Measurements from ENCODE around the gene INMT.

The INMT gene

GRCh38 chr7:30754315-30754877 lies 2.5 kb downstream of the INMT start:
- Mint-ChIP-seq H3K9me3 (ENCODE audit: low read depth) (no peaks in the 10 kb centered on the region), H3K4me3 (no peak overlapping the region), H3K4me1 (ENCODE audit: low read depth) (no peaks in the 10 kb centered on the region), H3K27ac (no peak overlapping the region), H3K27me3 (no peaks in the 10 kb centered on the region), H3K36me3 (no peaks in the 10 kb centered on the region)

GRCh38 chr7:30755384-30756154 lies 3.6 kb downstream of the INMT start:
- Mint-ChIP-seq H3K9me3 (ENCODE audit: low read depth) (no peaks in the 10 kb centered on the region), H3K27me3 (no peaks in the 10 kb centered on the region), H3K27ac (no peak overlapping the region), H3K4me1 (ENCODE audit: low read depth) (no peaks in the 10 kb centered on the region), H3K36me3 (no peaks in the 10 kb centered on the region), H3K4me3 (no peak overlapping the region)

GRCh38 chr7:30757342-30757692 lies 5.4 kb downstream of the INMT start:
- H3K4me1 Mint-ChIP-seq (ENCODE audit: low read depth) = no peaks in the 10 kb centered on the region
- H3K4me3 Mint-ChIP-seq = no peak overlapping the region
- H3K9me3 Mint-ChIP-seq (ENCODE audit: low read depth) = no peaks in the 10 kb centered on the region
- no peak overlapping the region for H3K27ac Mint-ChIP-seq
- no peaks in the 10 kb centered on the region for H3K36me3 Mint-ChIP-seq
- no peaks in the 10 kb centered on the region for H3K27me3 Mint-ChIP-seq

DNA sequence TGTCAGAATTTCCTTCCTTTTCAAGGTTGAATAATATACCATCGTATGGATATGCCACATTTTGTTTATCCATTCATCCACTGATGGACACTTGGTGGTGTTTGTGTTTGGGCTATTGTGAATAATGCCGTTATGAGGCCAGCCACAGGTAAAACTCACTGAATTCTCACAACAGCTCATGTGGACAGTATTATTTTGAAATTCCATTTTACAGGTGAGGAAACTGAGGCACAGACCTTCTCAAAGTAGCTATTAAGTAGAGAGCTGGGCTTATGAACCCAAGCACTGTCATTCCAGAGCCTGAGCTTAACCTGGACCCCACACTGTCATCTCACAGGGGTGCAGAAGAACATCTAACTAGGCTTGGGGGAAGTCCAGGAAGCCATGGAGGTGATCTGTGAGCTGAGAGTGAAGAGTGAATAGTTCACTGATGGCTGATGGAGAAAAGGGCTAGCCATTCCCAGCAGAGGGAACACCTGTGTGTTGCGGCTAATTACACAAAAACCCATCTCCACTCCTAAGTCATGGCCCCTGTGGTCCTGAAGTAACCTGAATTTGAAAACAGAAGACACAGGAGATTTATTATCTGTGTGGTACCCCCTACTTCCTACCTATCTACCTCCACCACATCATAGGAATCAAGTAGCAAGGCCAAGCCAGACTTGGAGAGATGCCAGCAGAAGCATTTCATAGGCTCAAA lies 8.7 kb downstream of the INMT start:
- H3K27me3 Mint-ChIP-seq = no peaks in the 10 kb centered on the region
- H3K9me3 Mint-ChIP-seq (ENCODE audit: low read depth) = no peaks in the 10 kb centered on the region
- H3K27ac Mint-ChIP-seq = no peak overlapping the region
- H3K4me1 Mint-ChIP-seq (ENCODE audit: low read depth) = no peaks in the 10 kb centered on the region
- no peak overlapping the region for H3K4me3 Mint-ChIP-seq
- H3K36me3 Mint-ChIP-seq = no peaks in the 10 kb centered on the region

DNA sequence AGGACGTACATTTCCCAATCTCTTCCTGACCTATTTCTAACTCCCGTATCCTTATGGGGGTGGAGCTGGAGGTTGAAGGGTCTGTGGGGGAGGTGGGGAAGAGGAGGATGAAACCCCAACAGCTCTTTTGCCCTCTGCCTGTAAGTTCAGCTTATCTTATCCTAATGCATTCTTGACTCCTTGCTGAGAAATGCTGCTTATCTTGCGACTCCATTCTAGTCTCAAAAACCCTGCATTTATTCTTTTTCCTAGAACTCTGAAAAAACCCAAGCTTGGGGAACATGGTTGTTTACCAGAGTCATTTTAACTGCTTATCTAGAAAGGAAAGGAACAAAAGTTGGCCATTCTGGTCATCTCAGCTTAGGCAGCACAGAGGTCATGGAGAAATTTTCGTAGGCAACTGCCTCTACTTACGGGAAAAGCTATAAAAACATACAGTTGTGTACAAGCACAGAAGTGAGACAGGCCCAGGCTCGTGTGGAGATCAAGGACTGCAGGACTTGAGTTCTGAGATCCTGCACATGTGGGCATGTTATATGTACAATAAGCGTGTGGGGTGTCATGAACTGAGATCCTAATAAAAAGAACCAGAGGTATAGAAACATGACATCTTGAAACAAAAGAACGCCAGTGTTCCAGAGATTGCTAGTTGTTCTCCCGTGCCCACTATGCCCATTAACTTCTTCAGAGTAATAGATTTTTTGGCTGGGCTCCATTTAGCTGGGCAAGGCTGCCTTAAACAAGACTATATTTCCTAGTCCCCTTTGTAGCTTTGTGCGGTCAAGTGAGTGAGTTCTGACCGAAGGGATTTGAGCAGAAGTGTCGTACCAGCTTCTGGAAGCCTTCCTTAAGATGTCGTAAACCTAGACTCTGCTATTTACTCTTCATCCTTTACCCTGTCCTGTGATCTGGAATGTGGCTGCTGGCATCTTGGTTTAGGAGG lies 9.6 kb downstream of the INMT start:
- Mint-ChIP-seq H3K36me3 (no peaks in the 10 kb centered on the region), H3K4me1 (ENCODE audit: low read depth) (no peaks in the 10 kb centered on the region), H3K9me3 (ENCODE audit: low read depth) (no peaks in the 10 kb centered on the region), H3K27ac (no peak overlapping the region), H3K27me3 (no peaks in the 10 kb centered on the region), H3K4me3 (no peak overlapping the region)

DNA sequence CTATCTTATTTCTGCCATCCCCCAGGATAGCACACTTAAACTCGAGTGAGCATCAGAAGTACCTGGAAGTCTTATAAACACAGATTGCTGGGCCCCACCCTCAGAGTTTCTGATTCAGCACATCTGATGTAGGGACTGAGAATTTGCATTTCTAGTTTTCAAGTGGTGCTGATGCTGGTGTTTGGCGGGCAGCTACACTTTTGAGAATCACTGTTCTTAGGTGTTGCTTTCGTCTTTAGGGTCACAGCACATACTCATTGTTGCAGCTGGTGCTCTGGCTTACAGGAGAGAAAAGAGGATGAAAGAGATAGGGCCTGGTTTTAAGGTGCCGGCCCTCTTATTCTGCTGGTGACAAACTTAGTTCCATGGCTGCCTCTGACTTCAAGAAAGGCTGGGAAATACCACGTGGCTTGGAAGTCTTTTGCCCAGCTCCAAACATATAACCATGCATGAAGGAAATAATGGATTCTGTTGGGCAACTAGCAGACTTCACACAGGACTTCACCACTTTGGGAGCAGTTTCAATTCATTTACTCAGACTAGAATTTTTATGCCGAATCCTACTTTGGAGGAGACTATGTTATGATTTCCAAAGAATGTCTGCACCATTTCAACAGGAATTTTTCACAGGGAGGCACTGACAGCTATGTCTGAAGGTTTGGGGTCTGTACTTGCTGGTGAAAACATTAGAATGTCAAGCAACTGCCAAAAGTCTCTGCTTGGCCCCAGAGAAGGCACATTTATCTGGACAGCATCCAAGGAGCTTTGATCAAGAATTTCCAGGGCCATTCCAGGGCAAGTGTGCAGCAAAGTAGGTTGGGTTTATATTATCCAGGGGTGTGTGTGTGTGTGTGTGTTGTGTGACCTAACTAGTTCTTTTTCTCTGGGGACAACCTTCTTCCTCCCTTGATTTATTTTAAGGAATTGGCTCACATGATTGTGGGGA lies 12.4 kb downstream of the INMT start:
- no peak overlapping the region for H3K4me3 Mint-ChIP-seq
- H3K27ac Mint-ChIP-seq = no peak overlapping the region
- no peaks in the 10 kb centered on the region for H3K4me1 Mint-ChIP-seq (ENCODE audit: low read depth)
- no peaks in the 10 kb centered on the region for H3K27me3 Mint-ChIP-seq
- no peaks in the 10 kb centered on the region for H3K9me3 Mint-ChIP-seq (ENCODE audit: low read depth)
- no peaks in the 10 kb centered on the region for H3K36me3 Mint-ChIP-seq

GRCh38 chr7:30765408-30765807 lies 13.5 kb downstream of the INMT start:
- Mint-ChIP-seq H3K27ac (no peak overlapping the region), H3K27me3 (no peaks in the 10 kb centered on the region), H3K9me3 (ENCODE audit: low read depth) (no peaks in the 10 kb centered on the region), H3K4me1 (ENCODE audit: low read depth) (peaks cover 1% of the 10 kb centered on the region), H3K4me3 (no peak overlapping the region), H3K36me3 (no peaks in the 10 kb centered on the region)

DNA sequence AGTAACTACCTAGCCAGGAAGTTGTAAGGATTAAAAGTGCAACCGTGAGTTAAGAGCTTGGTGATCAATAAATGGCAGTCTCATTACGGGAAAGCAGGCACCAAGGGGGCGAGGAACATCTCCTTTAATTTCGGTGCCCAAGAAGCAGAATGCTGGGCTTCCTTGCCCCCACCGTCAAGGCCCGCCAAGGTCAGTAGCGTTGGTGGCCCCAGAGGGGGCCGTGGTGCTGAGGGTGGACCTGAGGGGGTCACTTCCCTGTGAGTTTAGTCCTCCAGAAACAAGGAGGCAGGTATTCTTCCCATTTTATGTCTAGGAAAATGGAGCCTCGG lies 18.9 kb downstream of the INMT start:
- Mint-ChIP-seq H3K9me3 (ENCODE audit: low read depth) (no peaks in the 10 kb centered on the region), H3K4me3 (peak overlapping the region; percentile 76), H3K4me1 (ENCODE audit: low read depth) (peaks cover 11% of the 10 kb centered on the region), H3K27me3 (no peaks in the 10 kb centered on the region), H3K36me3 (no peaks in the 10 kb centered on the region), H3K27ac (no peak overlapping the region)

DNA sequence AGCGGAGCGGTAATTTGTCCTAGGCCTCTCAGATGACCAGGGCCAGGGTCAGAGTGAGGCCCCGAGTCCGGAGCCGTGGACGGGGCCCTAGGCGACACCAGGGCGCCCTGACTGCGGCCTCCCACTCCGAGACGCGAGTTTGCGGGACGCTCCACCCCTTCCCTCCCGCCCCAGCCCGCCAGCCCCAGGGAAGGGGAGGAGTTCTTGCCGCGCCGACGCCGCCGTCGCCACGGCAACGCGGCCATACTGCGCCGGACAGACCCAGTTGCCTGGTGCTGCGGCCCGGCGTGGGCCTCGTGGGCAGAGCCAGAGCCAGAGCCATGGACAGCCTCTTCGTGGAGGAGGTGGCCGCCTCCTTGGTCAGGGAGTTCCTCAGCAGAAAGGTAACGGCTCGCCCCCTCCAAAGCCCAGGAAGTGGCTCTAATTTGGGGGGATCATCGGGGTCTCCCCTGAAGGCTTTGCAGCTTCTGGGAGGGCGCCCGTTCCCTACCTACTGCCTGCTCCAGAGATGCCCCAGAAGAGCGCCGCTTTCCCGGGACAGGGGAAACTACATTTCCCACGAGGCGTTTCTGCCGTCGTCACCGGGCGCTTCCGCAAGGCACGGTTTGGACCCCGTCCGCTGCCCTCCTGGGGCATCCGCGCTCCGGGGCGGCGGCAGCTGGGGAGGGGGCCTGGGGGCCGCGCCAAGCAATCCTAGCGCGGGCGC lies 19.4 kb downstream of the INMT start, which contains the start of gene MINDY4:
TSS of gene MINDY4 (plus strand) at position 244 of the 706 bp plus-strand sequence. CDS start at position 321, 77 bp downstream.
- Mint-ChIP-seq H3K36me3 (no peaks in the 10 kb centered on the region), H3K27ac (peak within 1 kb of the TSS; percentile 93), H3K4me1 (ENCODE audit: low read depth) (peaks cover 11% of the 10 kb centered on the region), H3K9me3 (ENCODE audit: low read depth) (no peaks in the 10 kb centered on the region), H3K27me3 (no peaks in the 10 kb centered on the region), H3K4me3 (peak within 1 kb of the TSS; percentile 93)

DNA sequence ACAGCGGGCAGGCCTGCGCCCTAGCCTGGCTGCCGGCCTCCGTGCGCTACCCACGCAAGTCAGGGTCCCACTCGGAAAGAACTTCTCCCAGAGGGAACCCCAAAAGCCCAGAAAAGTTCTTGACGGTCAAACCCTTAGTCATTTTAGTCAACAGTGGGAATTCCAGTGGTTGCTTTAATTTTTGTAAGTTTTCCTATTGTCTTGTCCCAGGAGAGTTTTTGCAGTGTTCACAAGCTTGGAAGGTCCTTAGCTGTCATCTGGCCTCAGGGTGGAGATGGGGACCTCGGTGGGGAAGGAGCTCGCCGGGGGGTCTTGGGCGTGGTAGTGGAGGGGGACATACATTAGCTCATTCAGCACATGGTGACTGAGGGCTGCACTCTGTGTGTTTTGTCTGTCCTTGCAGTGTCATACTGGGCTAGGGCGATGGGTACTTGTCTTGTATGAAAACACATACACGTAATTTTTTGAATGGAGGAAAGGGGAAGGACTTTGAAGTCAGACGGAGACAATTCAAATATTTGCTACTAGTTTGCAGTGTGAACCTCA lies 20.0 kb downstream of the INMT start:
- Mint-ChIP-seq H3K27me3 (no peaks in the 10 kb centered on the region), H3K4me1 (ENCODE audit: low read depth) (peaks cover 11% of the 10 kb centered on the region), H3K36me3 (no peaks in the 10 kb centered on the region), H3K9me3 (ENCODE audit: low read depth) (no peaks in the 10 kb centered on the region), H3K4me3 (peak overlapping the region; percentile 93), H3K27ac (peak overlapping the region; percentile 93)

DNA sequence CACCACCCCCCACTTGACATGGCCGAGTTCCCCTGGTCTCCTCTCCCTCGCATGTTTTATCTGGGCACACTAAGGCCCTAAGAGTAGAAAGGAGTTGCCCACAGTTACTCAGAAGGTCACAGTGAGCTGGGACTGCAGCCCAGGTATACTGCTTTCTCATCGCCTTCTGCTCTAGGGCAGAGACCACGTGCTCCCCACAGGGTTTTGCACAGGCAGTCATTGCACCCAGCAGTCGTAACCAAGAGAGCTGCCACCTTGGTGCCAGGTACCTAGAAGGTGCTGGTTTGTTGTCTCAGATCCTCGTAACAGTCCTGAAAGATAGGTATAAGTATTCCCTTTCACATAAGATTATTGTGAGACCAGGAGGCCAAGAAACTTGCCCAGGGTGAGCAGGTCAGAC lies 21.0 kb downstream of the INMT start:
- Mint-ChIP-seq H3K27ac (no peak overlapping the region), H3K4me1 (ENCODE audit: low read depth) (peaks cover 11% of the 10 kb centered on the region), H3K4me3 (no peak overlapping the region), H3K27me3 (no peaks in the 10 kb centered on the region), H3K9me3 (ENCODE audit: low read depth) (no peaks in the 10 kb centered on the region), H3K36me3 (no peaks in the 10 kb centered on the region)

DNA sequence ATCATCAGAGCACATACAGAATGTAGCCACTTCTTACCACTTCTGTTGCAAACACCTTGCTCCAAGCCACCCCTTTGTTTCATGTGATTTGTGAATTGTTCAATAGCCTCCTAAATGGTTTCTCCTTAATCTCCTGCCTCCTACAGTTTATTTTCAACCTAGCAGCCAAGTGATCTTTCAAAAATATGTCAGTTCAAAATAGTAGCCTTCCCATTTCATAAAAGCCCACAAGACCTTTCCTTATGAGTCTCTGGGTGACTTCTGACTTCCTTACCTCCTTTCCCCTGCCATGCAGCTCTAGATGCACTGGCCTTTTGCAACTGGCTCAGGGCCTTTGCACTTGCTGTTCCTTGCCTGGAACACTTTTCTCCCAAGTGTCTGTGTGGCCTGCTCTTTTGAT lies 24.1 kb downstream of the INMT start:
- peaks cover 2% of the 10 kb centered on the region for H3K36me3 Mint-ChIP-seq
- no peaks in the 10 kb centered on the region for H3K9me3 Mint-ChIP-seq (ENCODE audit: low read depth)
- no peaks in the 10 kb centered on the region for H3K27me3 Mint-ChIP-seq
- no peak overlapping the region for H3K27ac Mint-ChIP-seq
- peaks cover 4% of the 10 kb centered on the region for H3K4me1 Mint-ChIP-seq (ENCODE audit: low read depth)
- no peak overlapping the region for H3K4me3 Mint-ChIP-seq

GRCh38 chr7:30776971-30777370 lies 25.0 kb downstream of the INMT start:
- Mint-ChIP-seq H3K4me3 (no peak overlapping the region), H3K36me3 (peaks cover 4% of the 10 kb centered on the region)

More at GRCh38 chr7:30776971-30777370, 25.0 kb downstream of the INMT start:
- Mint-ChIP-seq H3K9me3 (ENCODE audit: low read depth) (no peaks in the 10 kb centered on the region), H3K4me1 (ENCODE audit: low read depth) (peaks cover 3% of the 10 kb centered on the region), H3K27ac (no peak overlapping the region), H3K27me3 (no peaks in the 10 kb centered on the region)

All from activated naive CD8-positive, alpha-beta T cell (primary cell).